RWPE1 (cell line): ENCODE results near the gene EML3.
A peak's percentile ranks its signal among the peaks of the same experiment; 100 is the strongest.

Experiments
- CTCF ChIA-PET: fragments of 350-600 bp; sonication (Branson Sonifier 250); formaldehyde crosslinking; extraction: SDS; loops from one replicate; lab custom pipeline; 2021; lab: Yijun Ruan, JAX
- POLR2A ChIA-PET: fragments of 400-600 bp; formaldehyde crosslinking; extraction: SDS; loops from one replicate; lab custom pipeline; 2020; ENCODE audit warnings: antibody characterized with exemption; ENCODE audit not compliant: low non-redundant PET; lab: Yijun Ruan, JAX
- DNase-seq: peaks from one replicate; pipeline ENCODE4 v3.0.0; 2012; ENCODE audit warnings: low spot score
- H3K27ac ChIP-seq: fragments of 450-650 bp; 2 replicates; pipeline ENCODE4 v1.5.1; 2017
- TF ChIP-seq, protein P1 (sequence below): fragments of 450-650 bp; conservative IDR thresholded peaks from 2 replicates; pipeline ENCODE4 v1.5.1; 2017; ENCODE audit warnings: low read depth, mild to moderate bottlenecking

The EML3 gene

DNA sequence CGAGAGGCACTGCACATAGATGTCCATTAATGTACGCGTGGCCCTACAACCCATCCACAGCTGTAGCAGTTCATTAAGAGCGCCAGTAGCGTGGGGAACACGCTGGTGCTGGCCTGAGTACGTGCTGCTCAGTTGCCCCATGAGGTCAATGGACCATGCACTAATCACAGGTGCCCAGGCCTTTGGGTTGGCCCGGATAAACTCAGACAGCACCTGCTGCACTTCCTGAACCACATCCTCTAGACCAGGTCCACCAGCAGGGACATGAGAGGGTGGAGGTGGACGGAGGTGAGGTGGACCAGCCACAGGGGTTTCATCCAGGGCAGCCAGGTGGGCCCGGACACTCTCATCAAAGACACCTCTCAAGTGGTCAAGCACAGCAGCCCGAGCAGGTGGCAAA is 36.9 kb upstream of the EML3 start:
- ChIA-PET CTCF (interaction anchor here (0.6 kb wide), 1 partner anchor 38 kb away, joined by 3 read pairs; no protein-coding TSS in a partner anchor), POLR2A (no interaction called here)
- peak overlapping the region; percentile 87 for H3K27ac ChIP-seq
- TF ChIP-seq, protein P1, sequence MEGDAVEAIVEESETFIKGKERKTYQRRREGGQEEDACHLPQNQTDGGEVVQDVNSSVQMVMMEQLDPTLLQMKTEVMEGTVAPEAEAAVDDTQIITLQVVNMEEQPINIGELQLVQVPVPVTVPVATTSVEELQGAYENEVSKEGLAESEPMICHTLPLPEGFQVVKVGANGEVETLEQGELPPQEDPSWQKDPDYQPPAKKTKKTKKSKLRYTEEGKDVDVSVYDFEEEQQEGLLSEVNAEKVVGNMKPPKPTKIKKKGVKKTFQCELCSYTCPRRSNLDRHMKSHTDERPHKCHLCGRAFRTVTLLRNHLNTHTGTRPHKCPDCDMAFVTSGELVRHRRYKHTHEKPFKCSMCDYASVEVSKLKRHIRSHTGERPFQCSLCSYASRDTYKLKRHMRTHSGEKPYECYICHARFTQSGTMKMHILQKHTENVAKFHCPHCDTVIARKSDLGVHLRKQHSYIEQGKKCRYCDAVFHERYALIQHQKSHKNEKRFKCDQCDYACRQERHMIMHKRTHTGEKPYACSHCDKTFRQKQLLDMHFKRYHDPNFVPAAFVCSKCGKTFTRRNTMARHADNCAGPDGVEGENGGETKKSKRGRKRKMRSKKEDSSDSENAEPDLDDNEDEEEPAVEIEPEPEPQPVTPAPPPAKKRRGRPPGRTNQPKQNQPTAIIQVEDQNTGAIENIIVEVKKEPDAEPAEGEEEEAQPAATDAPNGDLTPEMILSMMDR = no peak
- no peak for DNase-seq

DNA sequence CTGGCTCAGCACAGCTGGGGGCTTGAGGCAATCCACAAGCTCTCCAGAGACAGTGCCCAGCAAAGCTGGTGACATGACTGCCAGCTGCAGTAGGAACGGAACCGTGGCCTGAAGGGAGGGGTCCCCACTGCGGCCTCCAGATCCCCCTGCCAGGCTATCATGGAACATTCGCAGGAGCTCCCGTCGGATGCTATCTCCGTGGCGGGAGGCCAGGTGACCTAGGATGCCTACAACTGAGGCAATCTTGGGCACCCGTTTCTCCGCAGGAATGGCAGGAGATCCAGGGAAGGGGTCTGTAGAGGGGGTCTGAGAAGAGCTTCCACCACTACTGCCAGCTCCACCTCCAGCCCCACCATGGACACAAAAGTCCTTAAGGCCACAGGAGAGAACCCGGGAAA is 36.4 kb upstream of the EML3 start:
- ChIA-PET CTCF (no interaction called here), POLR2A (no interaction called here)
- TF ChIP-seq, protein P1 = no peak
- peak overlapping the region; percentile 87 for H3K27ac ChIP-seq
- DNase-seq = no peak

DNA sequence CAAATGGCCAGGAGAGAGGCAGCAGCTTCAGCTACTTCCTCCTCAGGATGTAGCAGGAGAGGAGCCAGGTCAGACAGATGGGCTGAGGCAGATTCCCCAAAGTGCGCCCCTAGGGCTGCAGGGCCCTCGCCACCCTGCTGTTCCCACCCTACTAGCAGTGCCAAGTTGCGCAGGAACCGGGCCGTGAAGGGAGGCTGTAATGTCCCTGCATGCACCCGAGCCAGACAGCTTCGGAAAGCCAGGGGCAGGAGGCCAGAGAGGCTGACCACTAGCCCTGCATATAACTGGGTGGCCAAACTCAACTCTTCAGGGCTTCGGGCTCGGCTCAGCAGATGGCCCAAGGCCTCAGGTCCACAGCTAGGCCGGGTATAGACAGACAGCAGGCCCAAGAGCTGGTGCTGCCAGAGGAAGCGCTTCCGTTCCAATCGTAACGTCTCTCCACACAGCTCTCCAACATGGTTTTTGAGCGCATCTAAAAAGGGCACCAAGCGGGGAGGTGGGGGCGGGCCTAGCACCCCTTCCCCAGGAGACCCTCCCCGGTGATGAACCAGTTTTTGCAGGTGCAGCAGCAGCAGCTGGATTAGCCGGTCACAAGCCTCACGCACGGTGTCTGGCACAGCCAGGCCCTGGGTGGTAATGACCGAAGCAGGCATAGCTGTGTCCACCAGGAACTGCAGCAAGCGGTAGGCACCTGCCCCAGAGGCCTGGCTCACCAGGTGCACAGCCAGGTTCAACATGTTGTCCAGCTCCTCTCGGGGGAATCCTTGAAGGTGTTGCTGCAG is 35.8 kb upstream of the EML3 start:
- ChIA-PET CTCF (interaction anchor here (0.9 kb wide), 1 partner anchor 36 kb away, joined by 3 read pairs; no protein-coding TSS in a partner anchor), POLR2A (interaction anchor here (0.6 kb wide), 1 partner anchor 27 kb away, joined by 12 read pairs; no protein-coding TSS in a partner anchor)
- H3K27ac ChIP-seq = peak overlapping the region; percentile 87
- TF ChIP-seq, protein P1 = no peak
- DNase-seq = no peak

DNA sequence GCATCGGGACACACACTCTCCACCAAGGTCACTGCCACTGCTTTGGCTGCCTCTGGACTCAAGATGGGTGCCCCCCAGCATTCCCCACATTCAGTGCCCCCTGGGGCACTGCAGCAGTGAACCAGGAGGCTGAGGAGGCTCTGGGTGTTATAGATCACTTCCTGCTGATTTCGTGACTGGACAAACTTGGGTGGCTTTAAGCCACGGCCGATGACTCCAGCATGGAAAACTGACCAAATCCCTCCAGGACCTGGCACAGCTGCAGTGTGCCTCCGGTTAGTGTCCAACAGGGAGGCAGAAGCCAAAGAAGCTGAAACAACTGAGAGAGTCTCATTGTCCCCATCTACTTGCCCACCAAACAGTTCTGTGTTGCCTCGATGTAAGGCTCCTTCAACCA is 35.0 kb upstream of the EML3 start:
- DNase-seq = no peak
- ChIA-PET POLR2A (no interaction called here), CTCF (interaction anchor here (0.9 kb wide), 1 partner anchor 36 kb away, joined by 3 read pairs; no protein-coding TSS in a partner anchor)
- H3K27ac ChIP-seq = peak overlapping the region; percentile 87
- TF ChIP-seq, protein P1 = no peak

DNA sequence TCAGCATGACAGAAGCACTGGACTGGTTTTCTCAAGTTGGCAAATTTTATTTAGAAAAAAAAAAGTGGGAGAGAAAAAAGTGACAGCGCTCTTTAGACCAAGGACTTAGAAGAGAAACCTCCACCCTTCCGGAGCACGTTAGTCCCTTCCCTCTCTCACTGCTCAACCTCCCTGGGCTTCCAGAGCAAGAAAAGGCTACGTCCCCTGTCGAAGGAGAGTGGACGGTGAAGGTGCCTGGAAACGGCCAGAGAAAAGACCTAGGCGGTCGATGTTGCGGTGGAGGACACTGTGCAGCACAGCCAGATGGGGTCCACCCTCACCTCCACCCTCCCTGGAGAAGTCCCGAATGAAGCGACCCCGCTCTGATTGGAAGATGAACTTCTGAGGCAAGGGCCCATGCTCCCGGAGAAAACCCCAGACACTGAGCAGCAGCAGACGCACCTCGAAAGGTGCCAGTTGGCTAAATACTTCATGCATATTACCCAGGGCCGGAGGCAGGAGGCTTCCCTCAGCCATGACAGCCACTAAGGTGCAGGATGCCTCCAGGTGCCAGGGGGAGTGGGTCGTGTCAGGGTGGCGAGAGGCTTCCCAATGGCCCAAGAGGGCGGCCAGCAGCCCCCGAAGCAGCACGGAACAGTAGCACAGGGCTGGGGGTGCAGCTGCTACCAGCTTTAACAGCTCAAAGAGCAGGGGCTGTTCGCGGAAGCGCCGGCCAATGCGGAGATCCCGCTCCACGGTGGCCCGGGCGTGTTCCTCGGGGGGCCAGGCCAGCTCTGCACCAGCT is 34.4 kb upstream of the EML3 start:
- peak overlapping the region; percentile 87 for H3K27ac ChIP-seq
- POLR2A ChIA-PET = interaction anchor here (0.6 kb wide), 2 partner anchors 13 to 55 kb away, joined by 4 read pairs; partner anchors contain the start of gene TUT1
- DNase-seq = no peak
- TF ChIP-seq, protein P1 = no peak
- CTCF ChIA-PET = interaction anchor here (0.6 kb wide), 1 partner anchor 65 kb away, joined by 4 read pairs; no protein-coding TSS in a partner anchor
